ENCODE results near the gene USP40. TPM values are rescaled to one million over a fixed set of nuclear protein-coding genes. Genes with fewer than 3 reads are reported as not detected.

The USP40 gene
- total RNA-seq, 4 donors from 2014 or later: 10.9 to 29.2 (median 12.4) TPM

- H3K27me3 ChIP-seq: no peaks in the 10 kb centered on the region
- peaks cover 2 to 56% of the 10 kb centered on the region in 2 donors for H3K36me3 ChIP-seq
- H3K9me3 ChIP-seq: no peaks in the 10 kb centered on the region
- no peaks in the 10 kb centered on the region for H3K4me1 ChIP-seq
- TF ChIP-seq CTCF (IDR thresholded peaks at IDR 0.05 in 4 of 5, conservative IDR thresholded peaks at IDR 0.05 in 1 of 5): no peak
- no peak for TF ChIP-seq POLR2A (IDR thresholded peaks at IDR 0.05)
- H3K4me3 ChIP-seq: no peak overlapping the region
- intact Hi-C loops (cut with DNase I; ENCODE audit: low total_unique reads) (no loop called here), in situ Hi-C loops (cut with MboI; ENCODE audit: low sequenced_read_pairs in 4 of 4) (no loop called here)
- no peak for DNase-seq
- no peak overlapping the region for H3K27ac ChIP-seq
- no peak for ATAC-seq
Measured at GRCh38 chr2:233546774-233547173, 19.8 kb downstream of the USP40 start.

- TF ChIP-seq POLR2A (IDR thresholded peaks at IDR 0.05) (no peak), CTCF (IDR thresholded peaks at IDR 0.05 in 4 of 5, conservative IDR thresholded peaks at IDR 0.05 in 1 of 5) (no peak)
- intact Hi-C loops (cut with DNase I; ENCODE audit: low total_unique reads) (no loop called here), in situ Hi-C loops (cut with MboI; ENCODE audit: low sequenced_read_pairs in 4 of 4) (no loop called here)
- H3K4me3 ChIP-seq: no peak overlapping the region
- no peak overlapping the region for H3K27ac ChIP-seq
- H3K27me3 ChIP-seq: no peaks in the 10 kb centered on the region
- H3K36me3 ChIP-seq: peaks cover 2 to 56% of the 10 kb centered on the region in 2 donors
- H3K9me3 ChIP-seq: no peaks in the 10 kb centered on the region
- no peak for ATAC-seq
- no peak for DNase-seq
- H3K4me1 ChIP-seq: no peaks in the 10 kb centered on the region
Measured at GRCh38 chr2:233546101-233546500, 20.5 kb downstream of the USP40 start.

DNA sequence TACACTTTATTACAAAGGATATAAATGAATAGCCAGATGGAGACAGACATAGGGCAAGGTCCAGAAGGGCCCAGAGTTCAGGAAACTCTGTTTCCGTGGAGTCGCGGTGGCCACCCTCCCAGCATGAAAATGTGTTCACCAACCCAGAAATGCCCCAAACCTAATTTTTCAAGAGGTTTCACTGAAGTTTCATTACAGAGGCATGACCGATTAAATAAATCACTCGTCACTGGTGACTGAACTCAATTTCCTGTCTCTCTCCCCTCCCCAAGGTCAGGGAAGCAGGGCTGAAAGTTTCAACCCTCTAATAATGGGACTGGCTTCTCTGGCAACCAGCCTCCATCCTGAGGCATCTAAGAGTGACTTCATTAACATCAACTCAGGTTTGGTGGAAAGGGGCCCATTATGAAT is 22.4 kb downstream of the USP40 start:
- TF ChIP-seq CTCF (IDR thresholded peaks at IDR 0.05 in 4 of 5, conservative IDR thresholded peaks at IDR 0.05 in 1 of 5) (no peak), POLR2A (IDR thresholded peaks at IDR 0.05) (no peak)
- DNase-seq (no peak), ATAC-seq (no peak)
- intact Hi-C loops (cut with DNase I; ENCODE audit: low total_unique reads): no loop called here
- Histone ChIP-seq H3K27me3 (no peaks in the 10 kb centered on the region), H3K36me3 (peaks cover 2 to 60% of the 10 kb centered on the region in 2 donors), H3K27ac (no peak overlapping the region), H3K4me3 (no peak overlapping the region), H3K4me1 (no peaks in the 10 kb centered on the region), H3K9me3 (no peaks in the 10 kb centered on the region)
- in situ Hi-C loops (cut with MboI; ENCODE audit: low sequenced_read_pairs in 4 of 4): no loop called here

DNA sequence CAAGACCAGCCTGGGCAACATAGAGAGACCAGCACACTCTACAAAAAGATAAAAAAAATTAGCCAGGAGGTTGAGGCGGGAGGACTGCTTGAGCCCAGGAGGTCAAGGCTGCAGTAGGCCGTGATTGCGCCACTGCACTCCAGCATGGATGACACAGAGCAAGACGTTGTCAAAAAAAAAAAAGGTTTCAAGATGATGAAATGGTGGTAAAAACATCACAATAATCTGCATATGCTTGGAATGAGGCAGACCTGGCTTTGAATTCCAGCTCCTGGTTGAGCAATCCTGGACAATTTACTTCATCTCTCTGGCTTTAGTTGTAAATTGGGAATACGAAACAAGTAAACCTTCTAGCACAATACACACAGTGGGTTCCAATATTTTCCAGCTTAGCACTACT is 24.1 kb downstream of the USP40 start:
- TF ChIP-seq POLR2A (IDR thresholded peaks at IDR 0.05) (no peak), CTCF (IDR thresholded peaks at IDR 0.05 in 4 of 5, conservative IDR thresholded peaks at IDR 0.05 in 1 of 5) (no peak)

DNA sequence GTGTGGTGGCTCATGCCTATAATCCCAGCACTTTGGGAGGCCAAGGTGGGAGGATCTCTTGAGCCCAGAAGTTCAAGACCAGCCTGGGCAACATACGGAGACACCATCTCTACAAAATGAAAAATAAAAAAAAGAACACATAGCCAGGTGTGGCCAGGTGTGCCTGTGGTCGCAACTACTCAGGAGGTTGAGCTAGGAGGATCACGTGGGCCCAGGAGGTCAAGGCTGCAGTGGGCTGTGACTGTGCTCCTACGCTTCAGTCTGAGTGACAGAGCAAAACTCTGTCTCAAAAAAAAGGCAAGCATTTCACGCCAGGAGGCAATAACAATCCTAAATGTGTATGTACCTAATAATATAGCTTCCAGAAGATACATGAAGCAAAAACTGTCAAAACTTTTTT is 27.8 kb downstream of the USP40 start:
- intact Hi-C loops (cut with DNase I; ENCODE audit: low total_unique reads) (no loop called here), in situ Hi-C loops (cut with MboI; ENCODE audit: low sequenced_read_pairs in 4 of 4) (no loop called here)
- no peak for ATAC-seq
- H3K4me1 ChIP-seq: no peaks in the 10 kb centered on the region
- no peak overlapping the region for H3K27ac ChIP-seq
- no peak overlapping the region for H3K4me3 ChIP-seq
- no peak for DNase-seq
- H3K27me3 ChIP-seq: no peaks in the 10 kb centered on the region
- H3K9me3 ChIP-seq: no peaks in the 10 kb centered on the region
- peaks cover 0 to 46% of the 10 kb centered on the region in 2 donors for H3K36me3 ChIP-seq
- no peak for TF ChIP-seq POLR2A (IDR thresholded peaks at IDR 0.05)
- TF ChIP-seq CTCF (IDR thresholded peaks at IDR 0.05 in 4 of 5, conservative IDR thresholded peaks at IDR 0.05 in 1 of 5): no peak

More for the DNA sequence above, 24.1 kb downstream of the USP40 start:
- H3K36me3 ChIP-seq: peaks cover 2 to 59% of the 10 kb centered on the region in 2 donors
- no peak overlapping the region for H3K27ac ChIP-seq
- DNase-seq (peak in 1 of 2 donors; percentile 20), ATAC-seq (no peak)
- intact Hi-C loops (cut with DNase I; ENCODE audit: low total_unique reads) (no loop called here), in situ Hi-C loops (cut with MboI; ENCODE audit: low sequenced_read_pairs in 4 of 4) (no loop called here)
- H3K4me1 ChIP-seq: no peaks in the 10 kb centered on the region
- no peak overlapping the region for H3K4me3 ChIP-seq
- H3K9me3 ChIP-seq: no peaks in the 10 kb centered on the region
- no peaks in the 10 kb centered on the region for H3K27me3 ChIP-seq
